GF-D8 (cell line): ENCODE results near the gene ALX4.

ENCODE experiments used
- DNase-seq: peaks from one replicate; lab custom pipeline; 2025; lab: John Stamatoyannopoulos, UW

Gene ALX4

DNA sequence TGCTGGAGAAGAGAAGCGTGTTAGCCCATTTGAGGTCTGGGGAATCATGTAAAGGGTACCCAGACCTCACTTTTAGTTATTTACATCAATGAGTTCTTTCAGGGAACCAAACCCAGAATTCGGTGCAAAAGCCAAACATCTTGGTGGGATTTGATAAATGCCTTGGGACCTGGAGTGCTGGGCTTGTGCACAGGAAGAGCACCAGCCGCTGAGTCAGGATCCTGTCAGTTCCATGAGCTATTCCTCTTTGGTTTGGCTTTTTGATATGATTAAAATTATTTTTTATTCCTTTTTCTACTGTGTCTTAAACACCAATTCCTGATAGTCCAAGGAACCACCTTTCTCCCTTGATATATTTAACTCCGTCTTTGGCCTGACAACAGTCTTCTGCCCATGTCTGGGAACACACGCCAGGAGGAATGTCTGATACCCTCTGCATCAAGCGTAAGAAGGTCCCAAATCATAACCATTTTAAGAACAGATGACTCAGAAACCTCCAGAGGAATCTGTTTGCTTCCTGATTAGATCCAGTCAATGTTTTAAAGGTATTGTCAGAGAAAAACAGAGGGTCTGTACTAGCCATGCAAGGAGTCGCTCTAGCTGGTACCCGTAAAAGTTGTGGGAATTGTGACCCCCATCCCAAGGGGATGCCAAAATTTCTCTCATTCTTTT is 65.2 kb downstream of the ALX4 start:
- DNase-seq, result no peak

DNA sequence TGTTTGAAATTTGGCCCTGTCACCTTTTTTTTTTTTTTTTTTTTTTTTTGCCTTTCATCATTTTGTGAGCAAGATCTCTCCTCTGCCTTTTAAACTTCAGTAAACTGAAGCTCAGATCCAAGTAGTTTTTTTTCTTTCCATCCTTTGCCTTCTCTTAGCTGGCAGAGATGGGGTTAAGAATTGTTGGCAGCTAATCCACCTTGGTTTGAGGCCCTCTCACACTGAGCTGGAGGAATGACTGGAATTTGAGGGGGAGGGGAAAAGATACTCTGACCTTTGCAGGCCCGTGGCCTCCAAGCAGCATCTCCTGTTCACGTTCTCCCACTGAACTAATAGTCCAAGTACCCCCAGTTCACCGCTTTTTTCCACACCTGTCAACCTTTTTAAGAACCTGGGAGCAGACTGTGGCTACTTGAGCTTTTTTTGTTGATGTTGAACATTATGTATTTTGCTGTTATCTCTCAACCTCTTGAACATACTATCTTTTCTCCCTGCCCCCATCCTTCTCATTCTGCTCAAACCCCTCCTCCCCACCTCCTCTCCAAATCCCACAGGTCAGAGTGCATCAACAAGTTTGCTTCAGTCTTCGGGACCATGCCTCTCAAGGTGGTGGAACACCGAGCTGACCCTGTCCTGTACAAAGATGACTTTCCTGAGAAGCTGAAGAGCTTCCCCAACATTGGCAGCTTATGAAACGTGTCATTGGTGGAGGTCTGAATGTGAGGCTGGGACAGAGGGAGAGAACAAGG is 66.2 kb downstream of the ALX4 start:
- no peak for DNase-seq

- DNase-seq, result no peak
These were observed 66.9 kb downstream of the ALX4 start for GRCh38 chr11:44243086-44243485.

- DNase-seq, result no peak
These were observed 68.1 kb downstream of the ALX4 start for GRCh38 chr11:44241851-44242250.

DNA sequence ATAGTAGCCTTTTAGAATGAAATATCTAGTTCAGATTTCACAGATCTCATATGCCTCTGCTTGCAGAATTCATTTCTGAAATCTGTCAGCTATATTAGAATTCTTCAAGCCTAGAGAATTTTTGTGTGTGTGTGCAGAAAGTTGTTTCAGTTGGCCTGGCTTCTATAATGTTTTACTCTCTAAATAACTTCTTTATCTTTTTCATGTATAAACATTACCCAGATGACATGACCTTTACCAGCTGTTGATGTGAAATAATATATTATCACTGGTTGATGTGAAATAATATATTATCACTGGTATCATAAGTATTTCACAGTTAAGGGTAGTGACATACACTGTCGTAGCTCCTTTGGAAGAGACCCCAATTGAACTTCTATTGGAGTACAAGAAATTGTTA is 72.8 kb downstream of the ALX4 start:
- DNase-seq, result no peak

DNA sequence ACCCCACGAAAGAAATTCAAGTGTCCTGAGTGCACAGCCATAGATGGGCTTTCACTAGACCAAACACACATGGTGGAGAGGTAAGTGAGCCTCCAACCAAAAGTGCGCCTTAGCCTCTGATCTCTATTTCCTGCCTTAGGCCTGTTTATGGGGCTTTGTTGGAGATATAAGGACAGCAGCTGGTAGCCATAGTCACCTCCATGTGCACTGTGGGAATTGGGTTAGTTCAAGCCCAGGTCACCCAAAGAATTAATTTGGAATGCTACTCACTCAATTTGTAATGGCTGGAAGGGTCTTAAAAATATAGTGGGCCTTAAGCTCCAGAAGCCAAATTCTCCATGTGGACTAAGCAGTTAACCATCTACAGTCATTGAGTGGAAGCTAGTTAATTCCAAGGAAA is 73.6 kb downstream of the ALX4 start:
- DNase-seq, result no peak

GRCh38 chr11:44235765-44236201 is 74.2 kb downstream of the ALX4 start:
- no peak for DNase-seq

DNA sequence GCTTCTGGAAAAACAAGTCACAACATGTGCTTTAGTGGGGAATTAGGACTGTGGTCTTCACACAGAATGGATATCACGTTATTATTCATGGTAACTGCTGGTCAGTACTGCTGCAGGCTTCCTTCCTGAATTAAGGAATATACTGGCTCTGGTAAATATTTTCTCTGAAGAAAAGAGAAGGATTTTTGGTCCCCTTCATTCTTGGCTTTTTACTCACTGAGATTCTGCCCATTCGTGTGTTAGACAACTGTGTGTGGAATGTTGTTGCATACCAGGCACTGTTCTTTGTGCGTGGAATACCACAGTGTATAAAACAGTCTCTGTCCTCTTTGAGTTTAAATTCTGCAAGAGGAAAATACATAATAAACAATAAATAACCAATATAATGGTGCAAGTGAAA is 80.3 kb downstream of the ALX4 start:
- DNase-seq, result no peak

GRCh38 chr11:44229098-44229497 is 80.8 kb downstream of the ALX4 start:
- no peak for DNase-seq

- DNase-seq, result no peak
These were observed 81.6 kb downstream of the ALX4 start for GRCh38 chr11:44228379-44228778.

GRCh38 chr11:44226945-44227344 is 83.0 kb downstream of the ALX4 start:
- DNase-seq, result no peak

- DNase-seq, result no peak
These were observed 83.4 kb downstream of the ALX4 start for GRCh38 chr11:44226490-44226889.

DNA sequence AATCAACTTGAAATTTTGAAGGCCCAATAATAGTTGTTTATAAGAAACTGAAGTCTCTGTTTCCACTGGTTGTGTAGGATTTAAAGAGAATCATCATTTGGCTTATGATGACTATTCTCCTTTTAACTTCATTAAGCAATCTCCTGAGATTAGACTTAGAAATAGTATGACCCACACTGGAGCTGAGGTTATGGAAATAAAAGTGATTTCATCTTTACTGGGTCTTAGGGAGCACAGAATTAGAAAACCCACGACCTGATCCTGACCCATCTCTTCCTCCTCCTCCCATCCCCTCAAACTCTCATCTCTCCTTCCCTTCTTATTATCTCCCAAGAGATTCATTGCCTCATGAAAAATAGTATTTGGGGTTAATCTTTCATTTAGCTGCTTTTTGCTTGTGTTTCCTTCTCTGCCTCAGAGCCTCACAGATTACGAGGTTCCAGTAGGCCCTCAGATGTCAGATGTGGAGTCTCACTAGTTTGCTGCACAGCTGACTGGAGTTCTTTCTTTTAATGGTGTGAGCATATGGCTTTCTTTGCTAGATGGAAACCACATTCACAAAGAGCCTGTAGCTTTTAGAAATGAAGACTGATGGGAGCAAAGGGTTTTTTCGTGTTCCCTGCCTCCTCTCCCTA is 85.0 kb downstream of the ALX4 start:
- no peak for DNase-seq

DNA sequence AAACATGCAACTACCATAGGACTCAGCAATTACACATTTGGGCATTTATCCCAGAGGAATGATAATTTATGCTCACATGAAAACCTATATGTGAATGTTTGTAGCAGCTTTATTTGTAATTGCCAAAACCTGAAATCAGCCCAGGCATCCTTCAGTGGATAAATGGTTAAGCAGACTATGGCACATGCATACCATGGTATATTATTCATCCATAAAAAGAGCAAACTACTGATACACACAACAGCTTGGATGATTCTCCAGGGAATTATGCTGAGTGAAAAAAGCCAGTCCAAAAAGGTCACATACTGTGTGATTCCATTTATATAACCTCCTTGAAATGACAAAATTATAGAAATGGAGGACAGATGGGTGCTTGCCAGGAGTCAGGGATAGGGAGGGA is 86.7 kb downstream of the ALX4 start:
- DNase-seq, result no peak

DNA sequence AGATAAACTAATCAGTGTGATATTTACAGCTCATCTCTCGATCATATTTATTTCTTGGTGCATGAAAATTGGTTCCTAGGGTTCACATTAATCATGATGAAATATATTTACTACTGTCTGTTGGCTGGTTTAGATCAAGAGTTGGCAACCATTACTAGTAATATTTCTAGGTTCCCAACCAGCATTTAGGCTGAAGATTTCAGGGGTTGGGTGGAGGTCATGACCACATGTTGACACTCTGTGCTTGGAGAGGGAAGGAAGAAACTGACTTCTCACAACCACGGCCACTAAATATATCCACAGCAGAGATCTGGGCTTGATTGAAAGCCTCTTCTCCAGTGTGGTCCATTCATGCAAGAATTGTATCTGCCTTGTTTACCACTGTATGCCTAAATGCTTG is 87.9 kb downstream of the ALX4 start:
- no peak for DNase-seq

DNA sequence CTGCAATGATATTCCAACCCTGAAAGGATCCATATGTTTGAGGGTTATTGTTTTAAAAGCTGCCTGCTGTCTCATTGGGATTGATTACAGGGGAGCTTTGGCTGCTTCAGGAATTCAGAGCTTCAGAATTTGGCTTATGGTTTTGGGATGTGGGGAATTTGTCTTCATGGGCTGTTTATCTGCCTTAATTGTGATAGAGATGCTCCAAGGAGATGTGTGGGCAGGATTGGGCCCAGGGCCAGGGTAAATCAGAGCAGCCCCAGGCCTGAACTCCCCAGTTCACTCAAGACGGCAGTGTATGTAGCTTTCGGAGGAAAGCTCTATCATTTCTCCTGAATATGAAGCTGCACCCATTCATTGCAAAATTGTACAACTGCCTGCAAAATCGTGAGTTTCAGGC is 88.5 kb downstream of the ALX4 start:
- no peak for DNase-seq

DNA sequence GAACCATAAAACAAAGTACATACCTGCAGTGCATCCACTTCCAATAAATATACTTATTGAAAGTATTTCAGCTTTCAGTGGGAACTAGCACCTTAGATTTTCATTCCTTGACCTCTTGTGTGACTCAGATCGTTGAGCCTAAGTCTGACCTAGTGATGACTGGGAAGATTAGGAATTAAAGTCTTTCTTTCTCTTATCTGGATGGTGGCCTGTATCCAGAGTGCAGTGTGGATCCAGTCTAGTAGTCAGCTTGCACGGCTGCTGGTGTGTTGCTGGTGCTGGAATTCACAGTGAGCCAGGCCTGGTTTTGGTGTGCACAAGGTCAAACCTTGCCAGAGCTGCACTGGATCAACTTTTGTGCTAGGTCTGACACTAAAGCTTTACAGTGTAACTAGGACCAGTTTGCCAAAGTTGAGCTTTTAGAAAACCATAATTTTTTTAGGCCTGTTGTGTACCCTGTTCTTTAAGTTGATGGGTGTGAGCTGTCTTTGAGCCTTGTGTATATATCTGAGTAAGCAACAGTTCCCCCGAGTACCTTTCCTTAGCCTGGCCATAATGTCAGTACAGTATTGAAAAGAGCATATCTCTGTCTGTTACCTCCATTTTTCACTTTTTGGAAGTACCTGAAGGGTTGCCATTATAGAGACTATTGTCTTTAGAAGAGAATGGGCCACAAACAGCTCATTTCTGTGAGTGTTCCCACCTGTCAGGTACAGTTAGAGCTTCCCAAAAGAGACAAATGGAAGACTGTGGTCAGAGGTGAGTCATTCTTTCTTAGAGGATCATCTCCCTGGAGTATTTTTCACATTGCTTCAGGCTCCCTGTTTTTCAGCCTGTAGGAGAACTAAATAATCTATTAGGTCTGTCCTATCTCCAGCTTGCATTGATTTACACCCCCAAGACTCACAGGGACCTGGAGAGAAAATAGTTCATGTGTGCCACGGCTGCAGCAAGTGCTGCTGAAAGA is 89.8 kb downstream of the ALX4 start:
- DNase-seq, result no peak

- DNase-seq, result no peak
These were observed 92.5 kb downstream of the ALX4 start for GRCh38 chr11:44217432-44217831.

DNA sequence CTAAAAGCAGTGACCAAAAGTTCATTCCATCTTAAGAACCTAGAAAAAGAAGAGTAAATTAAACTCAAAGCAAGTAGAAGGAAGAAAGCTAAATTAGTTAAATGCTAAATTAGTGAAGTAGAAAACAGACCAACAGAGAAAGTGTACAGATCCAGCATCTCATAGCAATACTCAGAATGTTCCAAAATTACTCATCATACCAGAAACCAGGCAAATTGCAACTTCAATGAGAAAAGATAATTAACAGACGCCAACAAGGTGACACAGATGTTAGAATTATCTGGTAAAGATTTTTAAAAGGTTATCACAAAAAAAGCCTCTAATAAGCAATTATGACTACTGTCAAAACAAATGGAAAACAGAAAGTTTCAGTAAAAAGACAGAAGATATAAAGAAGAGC is 96.8 kb downstream of the ALX4 start:
- DNase-seq, result no peak

- no peak for DNase-seq
These were observed 97.8 kb downstream of the ALX4 start for GRCh38 chr11:44212128-44212527.
